Body of pancreas (tissue), 4 donors: ENCODE data around the gene ZNF785.

Experiments used
- CTCF ChIP-seq, 7 experiments: fragments of 450-650 bp in 4 of 7; fragments of 200-600 bp in 3 of 7; sonication (generic) in 3 of 7; IDR thresholded peaks; one replicate each; pipeline ENCODE4 v1.5.1; 2016 to 2019; ENCODE audit warnings: antibody characterized with exemption in 7 of 7
- POLR2A ChIP-seq, 3 donors: fragments of 450-650 bp; IDR thresholded peaks; one replicate each; pipeline ENCODE4 v1.6.1; 2016; ENCODE audit warnings: antibody characterized with exemption in 3 of 3, mild to moderate bottlenecking in 2 of 3

GRCh38 chr16:30534368-30535105 is 51.0 kb downstream of the ZNF785 start, which contains the start of gene ZNF747:
- TF ChIP-seq POLR2A (IDR thresholded peaks at IDR 0.05), result peak in 2 of 3 donors; percentile 59 to 84
- TF ChIP-seq CTCF (IDR thresholded peaks at IDR 0.05), result peak in 2 of 7 experiments; percentile 11 to 13
